Inferior parietal cortex (tissue), 1 donor: ENCODE results near the gene PPIF.

ENCODE experiments used
- DNase-seq: peaks from one replicate; pipeline ENCODE4 v3.0.0-alpha.2; 2016; ENCODE audit errors: extremely low spot score

The PPIF gene

GRCh38 chr10:79313911-79314439 is 33.3 kb upstream of the PPIF start:
- DNase-seq = no peak

GRCh38 chr10:79314761-79315601 is 32.3 kb upstream of the PPIF start:
- DNase-seq = no peak

GRCh38 chr10:79315602-79315920 is 31.7 kb upstream of the PPIF start:
- DNase-seq = no peak

GRCh38 chr10:79316671-79317431 is 30.4 kb upstream of the PPIF start:
- DNase-seq = no peak

GRCh38 chr10:79318369-79318768 is 28.9 kb upstream of the PPIF start:
- no peak for DNase-seq

- no peak for DNase-seq
These were observed 28.0 kb upstream of the PPIF start for GRCh38 chr10:79319115-79319771.

- DNase-seq = no peak
These were observed 27.0 kb upstream of the PPIF start for GRCh38 chr10:79320316-79320715.

- DNase-seq = no peak
These were observed 26.3 kb upstream of the PPIF start for GRCh38 chr10:79320820-79321493.

- no peak for DNase-seq
These were observed 25.8 kb upstream of the PPIF start for GRCh38 chr10:79321494-79321882.

- no peak for DNase-seq
These were observed 25.3 kb upstream of the PPIF start for GRCh38 chr10:79321951-79322350.

- DNase-seq = no peak
These were observed 24.4 kb upstream of the PPIF start for GRCh38 chr10:79322616-79323543.

GRCh38 chr10:79323602-79324001 is 23.7 kb upstream of the PPIF start:
- DNase-seq = no peak

- DNase-seq = no peak
These were observed 23.1 kb upstream of the PPIF start for GRCh38 chr10:79324032-79324695.

GRCh38 chr10:79326361-79327089 is 20.7 kb upstream of the PPIF start:
- DNase-seq = no peak

GRCh38 chr10:79327090-79327457 is 20.2 kb upstream of the PPIF start:
- no peak for DNase-seq

GRCh38 chr10:79328147-79328701 is 19.0 kb upstream of the PPIF start:
- no peak for DNase-seq

GRCh38 chr10:79328737-79329504 is 18.3 kb upstream of the PPIF start:
- no peak for DNase-seq

GRCh38 chr10:79329529-79329928 is 17.7 kb upstream of the PPIF start:
- no peak for DNase-seq

GRCh38 chr10:79331226-79331625 is 16.0 kb upstream of the PPIF start:
- no peak for DNase-seq
